Adrenal gland (tissue), 12 donors: ENCODE measurements around the gene S100A1. TPM values are rescaled to one million over a fixed set of nuclear protein-coding genes. Genes with fewer than 3 reads are reported as not detected.
"Not testable (repeated sequence)": the region's sequence is repeated elsewhere in the genome, so short reads cannot be mapped to it uniquely, and the experiment has no call there.

ENCODE experiments used
- DNase-seq, 7 donors: peaks; one replicate each; pipeline ENCODE4 v3.0.0-alpha.2; 2019 to 2020
- H3K27ac ChIP-seq, 5 donors: fragments of 200-600 bp; sonication (generic) in 4 of 5; 1 replicate in 3 of 5; 2 replicates in 2 of 5; pipeline versions ENCODE4 v1.5.1 to v1.8.0; 2016 to 2020; ENCODE audit warnings: mild to moderate bottlenecking in 1 of 5
- H3K27me3 ChIP-seq: fragments of 200-600 bp; 2 replicates; pipeline ENCODE4 v1.8.0; 2021
- H3K36me3 ChIP-seq, 2 donors: fragments of 200-600 bp; replicated peaks in 1 of 2; 1 replicate in 1 of 2; 2 replicates in 1 of 2; pipeline versions ENCODE4 v1.5.1 to v1.8.0; 2018 to 2022
- H3K4me1 ChIP-seq, 2 donors: fragments of 200-600 bp; replicated peaks in 1 of 2; 1 replicate in 1 of 2; 2 replicates in 1 of 2; pipeline versions ENCODE4 v1.5.1 to v1.8.0; 2018 to 2021
- H3K4me3 ChIP-seq, 4 donors: fragments of 200-600 bp; sonication (generic) in 3 of 4; one replicate each; pipeline ENCODE4 v1.5.1; 2016 to 2018
- H3K9me3 ChIP-seq, 3 donors: fragments of 200-600 bp; sonication (generic) in 1 of 3; replicated peaks in 1 of 3; 1 replicate in 2 of 3; 2 replicates in 1 of 3; pipeline versions ENCODE4 v1.5.1 to v1.8.0; 2016 to 2021
- CTCF ChIP-seq, 6 experiments: fragments of 450-650 bp in 4 of 6; fragments of 200-600 bp in 2 of 6; sonication (generic) in 1 of 6; IDR thresholded peaks; 1 replicate in 5 of 6; 2 replicates in 1 of 6; pipeline versions ENCODE4 v1.5.1 to v1.8.0; 2016 to 2021; ENCODE audit warnings: antibody characterized with exemption in 6 of 6, mild to moderate bottlenecking in 2 of 6, moderate library complexity in 1 of 6
- POLR2A ChIP-seq, 2 donors: fragments of 450-650 bp; IDR thresholded peaks; one replicate each; pipeline ENCODE4 v1.6.1; 2017; ENCODE audit warnings: antibody characterized with exemption in 2 of 2, mild to moderate bottlenecking in 2 of 2, moderate library complexity in 1 of 2
- WGBS, 4 donors: extraction: QIAGEN DNeasy Blood & Tissue Kit in 2 of 4; methylation state at CpG; one replicate each; pipeline versions ENCODE4 v1.1.5 to v1.1.7; 2013 to 2017; 5-methylcytosine and 5-hydroxymethylcytosine counted together
- intact Hi-C, 2 donors: fragments of 100-400 bp; cut with DNase I; formaldehyde crosslinking; loops; one replicate each; pipeline versions ENCODE4 v1.14.1 to v1.15.0; 2022 to 2023
- polyA plus RNA-seq, 3 donors: library from polyadenylated mRNA; stranded (reverse); fragments of 200-250 nt in 2 of 3; fragments of 350-450 nt in 1 of 3; fragmentation: Illumina TruSeq in 1 of 3; extraction: RNeasy Lipid Tissue Mini Kit (QIAGEN cat#74804) in 1 of 3; gene quantifications; one replicate each; pipeline ENCODE4 v1.2.3, GENCODE V29; 2013 to 2014
- total RNA-seq, 9 donors: library from RNA; depleted of rRNA in 4 of 9; stranded (reverse); fragments of >200 nt in 4 of 9; fragments of 120-200 nt in 1 of 9; fragmentation: NEBNext Ultra II Directional in 1 of 9; extraction: Animal tissue kit (Norgen Biotek cat#: 25700) in 1 of 9; gene quantifications; one replicate each; pipeline versions ENCODE4 v1.1.0 to v1.2.4, GENCODE V29; 2013 to 2023
- donor health status: healthy with polysubstance abuse.
- donor health status: Bipolar disorder and iron deficiency.
- donor health status: DM: yes; HTN: yes; CAD: no.
- donor health status: DM: no; HTN: no; CAD: no.
- donor health status: DM: no; HTN: no; CAD: no.
- donor health status: DM: yes; HTN: yes; CAD: no.

S100A1 gene
- total and polyA plus RNA-seq, 12 donors, result 0.55 to 12.3 (median 2.0) TPM; not detected in 4

GRCh38 chr1:153670859-153671627, 42.8 kb downstream of the S100A1 start, which contains the start of gene ILF2:
TSS of gene ILF2 (minus strand) at chr1:153670993. CDS start at chr1:153670922, 71 bp downstream.
- no peaks in the 10 kb centered on the region for H3K27me3 ChIP-seq
- intact Hi-C loops, result loop anchor here in 1 of 2 donors (10.0 kb wide), 1 partner anchor 104 kb away; the partner anchor contains the start of gene SLC27A3
- peak within 1 kb of the TSS; percentile 82 to 91 (median 88) for H3K27ac ChIP-seq
- H3K36me3 ChIP-seq, result peaks cover 0 to 37% of the 10 kb centered on the region in 2 donors
- peak within 1 kb of the TSS in 3 of 4 donors; percentile 58 to 66 (median 66) for H3K4me3 ChIP-seq
- TF ChIP-seq POLR2A (IDR thresholded peaks at IDR 0.05) (peak; percentile 66 to 95), CTCF (IDR thresholded peaks at IDR 0.05) (peak in 1 of 6 experiments; percentile 4)
- WGBS, 4 donors, result 0 to 1% (median 0%) methylated on average over 35 of the region's 35 CpGs
- peak; percentile 97 to 100 (median 98) for DNase-seq
- no peaks in the 10 kb centered on the region for H3K9me3 ChIP-seq
- peaks cover 10 to 13% of the 10 kb centered on the region in 2 donors for H3K4me1 ChIP-seq

- H3K9me3 ChIP-seq, H3K27me3 ChIP-seq: not testable (repeated sequence)
- Histone ChIP-seq H3K4me3 (peak overlapping the region in 2 of 4 donors; percentile 30 to 60), H3K27ac (peak overlapping the region; percentile 82 to 91 (median 88)), H3K4me1 (peaks cover 10 to 13% of the 10 kb centered on the region in 2 donors), H3K36me3 (peaks cover 0 to 29% of the 10 kb centered on the region in 2 donors)
- WGBS, 4 donors, result 7 to 14% (median 11%) methylated on average over 28 of the region's 28 CpGs
- DNase-seq, result peak; percentile 28 to 85 (median 37)
- intact Hi-C loops, result loop anchor here in 1 of 2 donors (10.0 kb wide), 1 partner anchor 103 kb away; the partner anchor contains the start of gene SLC27A3
Measured at GRCh38 chr1:153671628-153672353, 43.6 kb downstream of the S100A1 start.

- H3K4me1 ChIP-seq, result peaks cover 16 to 21% of the 10 kb centered on the region in 2 donors
- H3K4me3 ChIP-seq, result no peak overlapping the region
- DNase-seq, result no peak
- TF ChIP-seq POLR2A (IDR thresholded peaks at IDR 0.05) (no peak), CTCF (IDR thresholded peaks at IDR 0.05) (no peak)
- no peak overlapping the region for H3K27ac ChIP-seq
- peaks cover 0 to 12% of the 10 kb centered on the region in 2 donors for H3K36me3 ChIP-seq
- intact Hi-C loops, result loop anchor here in 1 of 2 donors (10.0 kb wide), 1 partner anchor 101 kb away; the partner anchor contains the start of gene SLC27A3
- no peaks in the 10 kb centered on the region for H3K27me3 ChIP-seq
- 90 to 100% (median 94%) methylated on average over 2 of the region's 2 CpGs for WGBS, 4 donors
- H3K9me3 ChIP-seq, result no peaks in the 10 kb centered on the region
Measured at GRCh38 chr1:153673511-153673910, 45.3 kb downstream of the S100A1 start.

GRCh38 chr1:153677718-153678518, 49.7 kb downstream of the S100A1 start:
- Histone ChIP-seq H3K4me1 (peaks cover 20% of the 10 kb centered on the region in 2 donors), H3K4me3 (peak overlapping the region in 2 of 4 donors; percentile 49 to 78), H3K27ac (peak overlapping the region in 2 of 5 donors; percentile 38 to 51), H3K9me3 (no peaks in the 10 kb centered on the region), H3K27me3 (no peaks in the 10 kb centered on the region), H3K36me3 (no peaks in the 10 kb centered on the region)
- 1 to 3% (median 2%) methylated on average over 26 to 29 of the region's 29 CpGs for WGBS, 4 donors
- intact Hi-C loops, result loop anchor here (2.0 to 10.0 kb wide), 2 partner anchors 71 to 97 kb away; partner anchors contain the start of gene SLC27A3 (in 1 of the 2)
- peak; percentile 37 to 78 (median 59) for DNase-seq
- TF ChIP-seq POLR2A (IDR thresholded peaks at IDR 0.05) (no peak), CTCF (IDR thresholded peaks at IDR 0.05) (peak; percentile 78 to 91 (median 88))
